NB4 (cell line): ENCODE data around the gene PXMP4.

Experiments used
- MYC ChIP-seq: IDR thresholded peaks from 2 replicates; pipeline ENCODE4 v1.6.1; 2011; ENCODE audit warnings: low read depth, low read length
- POLR2A ChIP-seq: IDR thresholded peaks from 2 replicates; pipeline ENCODE4 v1.6.1; 2011; ENCODE audit warnings: mild to moderate bottlenecking; ENCODE audit not compliant: insufficient read length; ENCODE audit errors: extremely low read depth
- TF ChIP-seq, protein P1 (sequence below): IDR thresholded peaks from one replicate; pipeline ENCODE4 v1.5.1; 2012; ENCODE audit warnings: low read depth, low read length
- TF ChIP-seq, protein P2 (sequence below): IDR thresholded peaks from 2 replicates; pipeline ENCODE4 v1.6.1; 2011; ENCODE audit warnings: low read depth, low read length

GRCh38 chr20:33693289-33693688 lies 26.8 kb downstream of the PXMP4 start:
- TF ChIP-seq, protein P1, sequence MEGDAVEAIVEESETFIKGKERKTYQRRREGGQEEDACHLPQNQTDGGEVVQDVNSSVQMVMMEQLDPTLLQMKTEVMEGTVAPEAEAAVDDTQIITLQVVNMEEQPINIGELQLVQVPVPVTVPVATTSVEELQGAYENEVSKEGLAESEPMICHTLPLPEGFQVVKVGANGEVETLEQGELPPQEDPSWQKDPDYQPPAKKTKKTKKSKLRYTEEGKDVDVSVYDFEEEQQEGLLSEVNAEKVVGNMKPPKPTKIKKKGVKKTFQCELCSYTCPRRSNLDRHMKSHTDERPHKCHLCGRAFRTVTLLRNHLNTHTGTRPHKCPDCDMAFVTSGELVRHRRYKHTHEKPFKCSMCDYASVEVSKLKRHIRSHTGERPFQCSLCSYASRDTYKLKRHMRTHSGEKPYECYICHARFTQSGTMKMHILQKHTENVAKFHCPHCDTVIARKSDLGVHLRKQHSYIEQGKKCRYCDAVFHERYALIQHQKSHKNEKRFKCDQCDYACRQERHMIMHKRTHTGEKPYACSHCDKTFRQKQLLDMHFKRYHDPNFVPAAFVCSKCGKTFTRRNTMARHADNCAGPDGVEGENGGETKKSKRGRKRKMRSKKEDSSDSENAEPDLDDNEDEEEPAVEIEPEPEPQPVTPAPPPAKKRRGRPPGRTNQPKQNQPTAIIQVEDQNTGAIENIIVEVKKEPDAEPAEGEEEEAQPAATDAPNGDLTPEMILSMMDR, result no peak
- no peak for TF ChIP-seq POLR2A
- TF ChIP-seq MYC, result no peak
- TF ChIP-seq, protein P2, sequence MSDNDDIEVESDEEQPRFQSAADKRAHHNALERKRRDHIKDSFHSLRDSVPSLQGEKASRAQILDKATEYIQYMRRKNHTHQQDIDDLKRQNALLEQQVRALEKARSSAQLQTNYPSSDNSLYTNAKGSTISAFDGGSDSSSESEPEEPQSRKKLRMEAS, result no peak
